ENCODE data around the gene CCDC196.
"Not testable (repeated sequence)": the region's sequence is repeated elsewhere in the genome, so short reads cannot be mapped to it uniquely, and the experiment has no call there.

CCDC196 gene

DNA sequence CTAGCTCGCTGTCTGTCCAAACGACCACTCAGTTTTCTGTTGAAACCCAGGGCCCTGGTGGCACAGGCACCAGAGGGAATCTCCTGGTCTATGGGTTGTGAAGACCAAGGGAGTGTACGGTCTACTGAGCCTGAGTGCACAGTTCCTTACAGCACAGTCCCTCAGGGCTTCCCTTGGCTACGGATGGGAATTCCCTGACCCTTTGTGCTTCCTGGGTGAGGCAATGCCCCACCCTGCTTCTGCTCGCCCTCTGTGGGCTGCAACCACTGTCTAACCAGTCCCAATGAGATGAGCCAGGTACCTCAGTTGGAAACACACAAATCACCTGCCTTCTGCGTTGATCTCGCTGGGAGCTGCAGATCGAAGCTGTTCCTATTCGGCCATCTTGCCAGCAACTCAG is 44.4 kb downstream of the CCDC196 start:
- H3K27ac ChIP-seq, result no peak overlapping the region
- TF ChIP-seq, protein P1, sequence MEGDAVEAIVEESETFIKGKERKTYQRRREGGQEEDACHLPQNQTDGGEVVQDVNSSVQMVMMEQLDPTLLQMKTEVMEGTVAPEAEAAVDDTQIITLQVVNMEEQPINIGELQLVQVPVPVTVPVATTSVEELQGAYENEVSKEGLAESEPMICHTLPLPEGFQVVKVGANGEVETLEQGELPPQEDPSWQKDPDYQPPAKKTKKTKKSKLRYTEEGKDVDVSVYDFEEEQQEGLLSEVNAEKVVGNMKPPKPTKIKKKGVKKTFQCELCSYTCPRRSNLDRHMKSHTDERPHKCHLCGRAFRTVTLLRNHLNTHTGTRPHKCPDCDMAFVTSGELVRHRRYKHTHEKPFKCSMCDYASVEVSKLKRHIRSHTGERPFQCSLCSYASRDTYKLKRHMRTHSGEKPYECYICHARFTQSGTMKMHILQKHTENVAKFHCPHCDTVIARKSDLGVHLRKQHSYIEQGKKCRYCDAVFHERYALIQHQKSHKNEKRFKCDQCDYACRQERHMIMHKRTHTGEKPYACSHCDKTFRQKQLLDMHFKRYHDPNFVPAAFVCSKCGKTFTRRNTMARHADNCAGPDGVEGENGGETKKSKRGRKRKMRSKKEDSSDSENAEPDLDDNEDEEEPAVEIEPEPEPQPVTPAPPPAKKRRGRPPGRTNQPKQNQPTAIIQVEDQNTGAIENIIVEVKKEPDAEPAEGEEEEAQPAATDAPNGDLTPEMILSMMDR (conservative IDR thresholded peaks at IDR 0.05), result no peak

DNA sequence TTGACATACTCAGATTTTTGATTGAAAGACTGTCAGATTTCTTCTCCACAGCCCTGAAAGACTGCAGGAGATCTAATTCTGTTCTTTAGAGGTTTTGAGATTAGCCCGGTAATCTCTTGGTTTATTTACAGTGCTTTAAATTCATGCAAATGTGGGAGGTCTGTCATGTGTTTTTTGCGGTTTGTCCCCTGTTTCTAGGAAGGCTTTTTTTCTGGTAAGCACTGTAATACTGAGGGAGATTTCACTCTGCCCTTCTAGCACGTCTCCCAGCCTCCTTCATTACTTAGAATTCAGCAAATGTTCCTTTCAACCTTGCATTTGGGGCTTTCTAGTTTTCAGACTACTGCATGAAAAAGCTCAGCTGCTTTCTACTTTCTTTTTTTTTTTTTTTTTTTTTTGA is 52.9 kb downstream of the CCDC196 start:
- TF ChIP-seq, protein P1 (conservative IDR thresholded peaks at IDR 0.05), result no peak
- H3K27ac ChIP-seq, result no peak overlapping the region

DNA sequence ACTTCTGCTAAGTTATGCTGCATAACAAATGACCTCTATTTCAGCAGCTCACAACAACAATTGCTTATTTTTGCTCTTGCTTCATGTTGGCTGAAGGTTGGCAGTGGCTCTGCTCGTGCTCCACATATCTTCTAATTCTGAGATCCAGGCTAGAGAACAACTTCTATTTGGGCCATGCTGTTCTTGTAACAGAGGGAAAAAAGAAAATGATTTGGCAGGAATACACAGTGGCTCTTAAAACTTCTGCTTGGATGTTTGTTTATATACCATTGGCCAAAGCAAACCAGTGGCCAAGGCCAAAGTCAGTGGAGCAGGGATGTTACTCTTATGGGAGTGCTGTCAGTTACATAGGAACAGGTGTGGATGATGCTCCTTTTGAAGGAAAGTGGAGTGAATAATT is 53.9 kb downstream of the CCDC196 start:
- no peak overlapping the region for H3K27ac ChIP-seq
- TF ChIP-seq, protein P1 (conservative IDR thresholded peaks at IDR 0.05), result no peak

DNA sequence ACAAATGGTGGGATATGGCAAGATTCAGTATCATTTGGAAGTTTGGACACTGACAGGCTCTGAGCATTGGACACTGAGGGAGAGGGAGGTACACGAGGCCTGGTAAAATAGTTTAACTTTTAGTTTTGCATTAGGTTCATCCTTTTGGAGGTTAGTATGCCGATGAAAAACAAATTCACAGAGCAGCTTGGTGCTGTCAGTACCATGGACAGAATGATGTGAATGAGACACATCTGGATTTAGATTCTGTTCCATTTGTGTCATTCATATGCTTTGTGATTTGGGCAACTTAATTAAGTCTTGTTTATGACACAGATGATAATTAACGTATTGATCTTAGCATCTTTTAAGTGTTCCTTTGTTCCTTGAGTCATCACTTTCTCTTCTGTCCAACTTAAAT is 55.5 kb downstream of the CCDC196 start:
- TF ChIP-seq, protein P1 (conservative IDR thresholded peaks at IDR 0.05), result no peak
- no peak overlapping the region for H3K27ac ChIP-seq

DNA sequence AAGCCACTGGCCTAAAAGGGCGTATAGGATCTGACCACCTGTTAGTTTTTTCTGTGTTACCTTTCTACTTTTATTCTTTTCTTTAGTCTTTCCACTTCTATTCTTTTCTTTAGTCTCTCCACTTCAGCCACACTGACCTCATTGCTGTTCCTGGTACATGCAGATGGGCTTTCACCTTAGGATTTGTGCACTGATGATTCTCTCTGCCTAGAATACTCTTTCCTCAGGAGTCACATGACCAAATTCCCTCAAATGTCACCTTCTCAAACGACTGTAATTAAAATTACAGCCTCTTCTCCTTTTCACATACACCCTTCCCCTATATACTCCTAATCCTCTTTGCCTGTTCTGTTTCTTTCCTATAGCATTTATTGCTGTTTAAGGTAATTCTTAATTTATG is 57.8 kb downstream of the CCDC196 start:
- TF ChIP-seq, protein P1 (conservative IDR thresholded peaks at IDR 0.05), result no peak
- H3K27ac ChIP-seq, result no peak overlapping the region

DNA sequence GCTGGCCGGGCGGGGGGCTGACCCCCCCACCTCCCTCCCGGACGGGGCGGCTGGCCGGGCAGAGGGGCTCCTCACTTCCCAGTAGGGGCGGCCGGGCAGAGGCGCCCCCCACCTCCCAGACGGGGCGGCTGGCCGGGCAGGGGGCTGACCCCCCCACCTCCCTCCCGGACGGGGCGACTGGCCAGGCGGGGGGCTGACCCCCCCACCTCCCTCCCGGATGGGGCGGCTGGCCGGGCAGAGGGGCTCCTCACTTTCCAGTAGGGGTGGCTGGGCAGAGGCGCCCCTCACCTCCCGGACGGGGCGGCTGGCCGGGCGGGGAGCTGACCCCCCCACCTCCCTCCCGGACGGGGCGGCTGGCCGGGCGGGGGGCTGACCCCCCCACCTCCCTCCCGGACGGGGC is 59.0 kb downstream of the CCDC196 start:
- H3K27ac ChIP-seq, result not testable (repeated sequence)

DNA sequence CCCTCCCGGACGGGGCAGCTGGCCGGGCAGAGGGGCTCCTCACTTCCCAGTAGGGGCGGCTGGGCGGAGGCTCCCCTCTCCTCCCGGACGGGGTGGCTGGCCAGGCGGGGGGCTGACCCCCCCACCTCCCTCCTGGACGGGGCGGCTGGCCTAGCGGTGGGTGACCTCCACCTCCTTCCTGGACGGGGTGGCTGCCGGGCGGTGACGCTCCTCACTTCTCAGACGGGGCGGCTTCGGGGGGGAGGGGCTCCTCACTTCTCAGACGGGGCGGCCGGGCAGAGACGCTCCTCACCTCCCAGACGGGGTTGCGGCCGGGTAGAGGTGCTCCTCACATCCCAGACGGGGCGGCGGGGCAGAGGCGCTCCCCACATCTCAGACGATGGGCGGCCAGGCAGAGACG is 59.6 kb downstream of the CCDC196 start:
- H3K27ac ChIP-seq, result not testable (repeated sequence)

Measured in VCaP (cell line).